GM15510 (cell line): ENCODE measurements around the gene GPANK1.
A peak's percentile ranks its signal among the peaks of the same experiment; 100 is the strongest.

Experiments
- POLR2A ChIP-seq: IDR thresholded peaks from 3 replicates; pipeline ENCODE4 v1.6.1; 2011; ENCODE audit warnings: borderline replicate concordance; ENCODE audit not compliant: insufficient read length; ENCODE audit errors: extremely low read depth

GPANK1 gene

DNA sequence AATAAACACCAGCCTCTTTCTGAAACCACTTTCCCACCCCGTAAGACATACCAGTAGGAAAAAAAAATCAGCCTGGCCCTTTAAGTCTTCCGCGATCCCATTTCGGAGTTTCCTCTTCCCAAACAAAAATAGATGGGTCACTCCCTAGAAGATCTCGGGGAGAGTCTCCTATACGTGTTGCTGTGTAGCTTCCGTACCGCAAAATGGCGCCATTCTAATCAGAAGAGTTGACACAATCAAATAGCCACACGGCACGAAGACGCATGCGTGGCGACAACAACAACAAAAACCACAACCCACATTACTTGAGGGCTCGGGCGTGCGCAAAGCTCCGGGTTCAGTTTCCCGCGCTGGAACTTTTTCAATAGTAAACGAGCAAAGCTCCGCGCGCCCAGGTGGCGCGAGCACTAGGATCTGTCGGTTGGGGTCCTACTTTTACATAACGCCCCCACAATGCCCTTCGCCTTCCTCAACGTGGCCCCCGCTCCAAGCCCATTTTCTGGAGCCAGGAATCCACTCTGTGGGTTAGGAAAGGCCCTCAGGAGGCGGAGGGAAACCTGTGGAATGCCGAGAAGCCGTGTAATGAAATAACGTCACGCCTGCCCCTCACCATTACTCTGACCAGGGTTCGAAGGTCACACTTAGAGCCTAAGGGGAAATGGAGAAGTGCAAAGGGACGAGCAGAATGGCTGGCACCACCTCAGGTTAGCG, at the start of gene GPANK1:
Gene GPANK1, minus strand, starts transcription at position 208 of the 711 bp plus-strand sequence. CDS start 519 bp downstream, outside the sequence.
- peak; percentile 19 for TF ChIP-seq POLR2A

GRCh38 chr6:31713991-31714684, 49.3 kb upstream of the GPANK1 start:
- no peak for TF ChIP-seq POLR2A

DNA sequence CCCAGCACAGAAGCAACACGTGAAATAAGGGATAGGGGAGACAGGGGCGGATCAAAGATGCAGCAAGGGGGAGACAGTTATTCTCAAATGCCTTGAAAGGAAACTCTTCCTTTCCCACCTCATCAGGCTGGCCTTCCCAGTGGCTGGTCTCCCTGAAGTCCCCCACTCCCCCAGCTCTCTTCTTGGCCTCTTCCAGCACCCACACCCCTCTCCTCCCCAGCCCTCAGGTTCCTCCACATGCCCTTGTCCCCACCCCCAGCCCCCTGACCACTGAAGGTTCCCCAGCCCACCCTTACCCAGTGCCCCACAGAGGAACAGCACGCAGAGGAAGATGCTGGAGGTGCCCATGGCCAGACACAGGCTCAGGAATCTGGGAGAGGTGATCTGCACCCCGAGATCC, 48.7 kb upstream of the GPANK1 start:
- TF ChIP-seq POLR2A, result no peak

- no peak for TF ChIP-seq POLR2A
Measured at GRCh38 chr6:31712296-31712695, 47.5 kb upstream of the GPANK1 start.

GRCh38 chr6:31711233-31711632, 46.4 kb upstream of the GPANK1 start:
- TF ChIP-seq POLR2A, result no peak

DNA sequence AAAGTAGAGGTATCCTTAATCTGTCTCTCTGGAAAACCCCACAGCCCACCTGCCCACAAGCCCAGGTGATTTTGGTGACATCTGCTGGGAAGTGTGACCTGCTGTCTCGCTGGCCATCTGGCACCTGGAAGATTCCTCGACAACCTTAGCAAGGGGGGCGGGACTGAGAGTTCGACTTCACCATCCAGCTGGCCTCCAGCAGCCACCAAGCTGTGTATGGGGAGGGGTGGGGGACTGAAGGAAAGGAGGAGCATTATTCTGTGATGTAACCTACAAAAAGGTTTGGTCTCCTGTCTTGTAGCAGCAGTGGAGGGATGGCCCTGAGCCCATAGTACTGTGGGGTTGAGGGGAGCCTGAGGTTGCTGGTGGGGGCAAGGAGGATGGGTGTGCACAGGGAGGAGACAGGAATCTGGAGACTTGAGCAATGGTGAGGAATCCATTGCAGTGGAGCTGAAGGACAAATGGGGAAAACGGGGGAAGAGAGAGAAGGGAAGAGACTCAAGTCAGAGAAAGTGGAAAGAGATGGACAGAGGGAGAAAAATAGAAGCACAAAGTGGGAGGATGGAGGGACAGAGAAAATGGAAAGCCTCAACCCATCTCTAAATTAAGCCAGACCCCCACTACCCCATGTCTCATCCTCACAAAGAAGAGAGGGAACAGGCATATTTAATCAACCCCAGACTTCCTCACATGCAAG, 45.9 kb upstream of the GPANK1 start:
- no peak for TF ChIP-seq POLR2A

DNA sequence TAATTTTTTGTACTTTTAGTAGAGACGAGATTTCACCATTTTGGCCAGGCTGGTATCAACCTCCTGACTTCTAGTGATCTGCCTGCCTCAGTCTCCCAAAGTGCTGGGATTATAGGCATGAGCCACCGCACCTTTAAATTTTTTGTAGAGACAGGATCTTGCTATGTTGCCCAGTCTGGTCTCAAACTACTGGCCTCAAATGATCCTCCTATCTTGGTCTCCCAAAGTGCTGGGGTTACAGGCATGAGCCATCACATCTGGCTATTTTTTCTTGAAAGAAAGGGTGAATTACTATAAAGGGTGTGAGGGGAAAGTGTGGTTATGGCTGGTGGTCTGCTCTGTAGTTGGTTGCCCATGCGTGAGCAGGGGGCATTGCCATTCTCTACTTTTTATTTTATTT, 43.4 kb upstream of the GPANK1 start:
- TF ChIP-seq POLR2A, result no peak

- TF ChIP-seq POLR2A, result no peak
Measured at GRCh38 chr6:31707701-31708100, 42.9 kb upstream of the GPANK1 start.

- no peak for TF ChIP-seq POLR2A
Measured at GRCh38 chr6:31706599-31706998, 41.8 kb upstream of the GPANK1 start, which contains the start of gene LY6G6F. TSS of gene LY6G6F (plus strand) at chr6:31706866. CDS start at chr6:31706907, 41 bp downstream.

GRCh38 chr6:31705931-31706330, 41.1 kb upstream of the GPANK1 start:
- no peak for TF ChIP-seq POLR2A

GRCh38 chr6:31702819-31703716, 38.3 kb upstream of the GPANK1 start, which contains the start of gene ABHD16A:
TSS of gene ABHD16A (minus strand) at chr6:31703324. CDS start at chr6:31703281, 43 bp downstream.
- peak; percentile 93 for TF ChIP-seq POLR2A

DNA sequence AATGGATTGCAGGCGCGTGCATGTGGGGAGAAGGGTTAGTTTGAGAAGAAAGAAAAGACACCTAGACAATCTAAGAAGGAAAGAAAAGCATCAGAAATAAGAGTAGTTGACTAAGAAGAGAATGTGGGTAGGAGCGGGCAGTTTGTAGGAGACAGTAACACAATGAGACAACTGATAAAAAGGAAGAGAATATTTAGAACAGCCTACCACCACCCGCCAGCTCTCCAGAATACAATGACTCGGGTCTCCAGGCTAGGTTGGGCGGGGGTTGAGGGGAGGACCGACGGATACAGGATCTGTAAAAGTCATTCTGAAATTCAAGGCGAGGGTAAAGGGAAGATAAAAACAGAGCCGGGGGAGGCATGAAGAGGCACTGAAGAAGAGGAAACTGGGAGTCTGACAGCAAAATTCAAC, 37.6 kb upstream of the GPANK1 start:
- TF ChIP-seq POLR2A, result no peak

GRCh38 chr6:31701666-31702404, 37.0 kb upstream of the GPANK1 start:
- no peak for TF ChIP-seq POLR2A
